ENCODE measurements around the gene KLHL25. TPM values are rescaled to one million over a fixed set of nuclear protein-coding genes. Genes with fewer than 3 reads are reported as not detected.

KLHL25 gene
- total RNA-seq, 2 donors from 2014 or later: 15.0 to 18.1 TPM

DNA sequence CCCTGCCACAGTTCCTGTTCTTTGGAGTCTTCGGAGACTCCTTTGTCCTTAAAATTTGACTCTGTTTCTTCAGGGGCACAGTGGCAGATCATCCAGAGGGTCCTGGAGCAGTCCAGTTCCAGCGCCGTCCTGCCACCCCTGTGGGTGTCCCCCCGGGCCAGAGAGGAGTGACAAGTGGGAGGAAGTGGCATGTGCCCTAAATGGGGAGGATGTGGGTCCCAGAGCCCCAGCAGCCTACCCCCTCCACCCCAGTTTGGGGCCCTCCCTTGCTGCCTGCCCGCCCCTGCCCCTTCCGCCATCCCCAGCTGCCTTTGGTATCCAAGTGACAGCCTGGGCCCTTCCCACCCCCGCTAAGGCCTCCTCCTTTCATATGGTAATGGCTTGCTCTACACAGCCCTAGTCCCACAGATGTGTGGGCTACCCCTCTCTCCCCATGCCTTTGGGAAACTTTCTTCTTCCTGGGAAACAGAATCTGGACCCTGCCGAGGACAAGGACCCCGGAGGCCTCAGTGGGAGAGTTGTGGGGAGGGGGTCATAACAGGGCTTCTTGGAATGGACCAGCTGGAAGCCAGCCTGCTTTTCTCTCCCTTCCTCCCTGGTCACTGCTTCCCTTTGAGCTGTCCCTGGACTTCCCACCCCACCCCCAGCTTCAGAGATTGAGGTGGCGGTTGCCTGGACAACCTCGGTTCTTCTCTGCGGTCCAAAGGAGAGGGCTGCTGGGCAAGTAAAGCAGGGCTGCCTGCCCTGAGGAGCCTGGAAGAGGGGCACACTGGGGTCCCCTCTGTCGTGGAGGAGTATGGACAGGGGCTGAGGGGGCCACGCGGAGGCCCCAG is 43.2 kb downstream of the KLHL25 start:
- Histone ChIP-seq H3K27me3 (replicated peaks; ENCODE audit: insufficient read depth) (no peaks in the 10 kb centered on the region), H3K9me3 (no peaks in the 10 kb centered on the region), H3K27ac (peak overlapping the region; percentile 9 to 56), H3K4me3 (no peak overlapping the region), H3K4me1 (ENCODE audit: control insufficient read depth in 1 of 2, low read depth in 2 of 2) (peaks cover 0 to 40% of the 10 kb centered on the region in 2 donors), H3K36me3 (peaks cover 14% of the 10 kb centered on the region)
- TF ChIP-seq, protein P1, sequence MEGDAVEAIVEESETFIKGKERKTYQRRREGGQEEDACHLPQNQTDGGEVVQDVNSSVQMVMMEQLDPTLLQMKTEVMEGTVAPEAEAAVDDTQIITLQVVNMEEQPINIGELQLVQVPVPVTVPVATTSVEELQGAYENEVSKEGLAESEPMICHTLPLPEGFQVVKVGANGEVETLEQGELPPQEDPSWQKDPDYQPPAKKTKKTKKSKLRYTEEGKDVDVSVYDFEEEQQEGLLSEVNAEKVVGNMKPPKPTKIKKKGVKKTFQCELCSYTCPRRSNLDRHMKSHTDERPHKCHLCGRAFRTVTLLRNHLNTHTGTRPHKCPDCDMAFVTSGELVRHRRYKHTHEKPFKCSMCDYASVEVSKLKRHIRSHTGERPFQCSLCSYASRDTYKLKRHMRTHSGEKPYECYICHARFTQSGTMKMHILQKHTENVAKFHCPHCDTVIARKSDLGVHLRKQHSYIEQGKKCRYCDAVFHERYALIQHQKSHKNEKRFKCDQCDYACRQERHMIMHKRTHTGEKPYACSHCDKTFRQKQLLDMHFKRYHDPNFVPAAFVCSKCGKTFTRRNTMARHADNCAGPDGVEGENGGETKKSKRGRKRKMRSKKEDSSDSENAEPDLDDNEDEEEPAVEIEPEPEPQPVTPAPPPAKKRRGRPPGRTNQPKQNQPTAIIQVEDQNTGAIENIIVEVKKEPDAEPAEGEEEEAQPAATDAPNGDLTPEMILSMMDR (IDR thresholded peaks at IDR 0.05): no peak
- DNase-seq (ENCODE audit: low spot score): no peak
- no peak for ATAC-seq (ENCODE audit: insufficient number of reproducible peaks, low FRiP score, low read depth)

DNA sequence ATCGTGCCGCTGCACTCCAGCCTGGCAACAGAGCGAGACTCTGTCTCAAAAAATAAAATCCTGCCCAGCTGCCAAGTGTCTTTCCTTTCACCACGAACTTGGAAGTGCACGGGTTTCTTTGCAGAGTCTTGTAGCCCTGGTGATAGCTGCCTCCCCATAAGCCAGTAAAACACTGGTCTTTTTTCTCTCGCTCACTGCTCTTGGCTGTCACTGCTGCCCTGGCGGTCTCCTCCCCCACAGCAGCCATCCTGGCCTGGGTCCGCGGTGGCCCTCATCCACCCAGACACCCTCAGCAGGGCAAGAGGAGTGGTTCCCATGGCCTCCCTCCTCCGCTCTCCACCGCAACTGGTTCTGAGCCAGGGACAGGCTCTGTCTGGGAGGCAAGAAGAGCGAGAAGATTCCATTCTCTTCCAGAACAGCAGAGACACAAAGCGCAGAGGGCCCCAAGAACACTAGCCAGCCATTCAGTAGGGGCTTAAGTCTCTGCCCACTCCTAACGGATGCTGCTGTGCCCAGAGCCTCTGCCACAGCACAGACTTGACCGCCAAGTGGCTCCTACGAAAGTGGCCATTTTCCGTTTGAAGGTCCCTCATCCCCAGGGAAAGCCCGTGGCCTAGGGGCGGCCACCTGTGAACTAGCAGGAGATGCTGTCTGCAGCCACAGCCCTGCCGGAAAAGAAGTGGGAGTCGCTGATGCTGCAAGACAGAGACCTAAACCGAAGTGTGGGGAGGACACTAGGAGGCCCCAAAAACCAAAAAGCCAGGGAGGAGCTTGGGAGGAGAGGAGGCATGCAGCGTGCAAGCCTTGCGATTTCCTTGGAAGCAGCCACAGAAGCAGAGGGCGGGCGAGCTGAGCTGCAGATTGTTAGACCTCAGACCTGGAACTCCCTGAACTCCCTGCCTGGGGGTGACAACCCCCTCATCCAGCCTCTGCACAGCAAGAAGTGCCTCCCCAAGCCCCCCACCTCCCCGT is 44.1 kb downstream of the KLHL25 start:
- H3K4me3 ChIP-seq: peak overlapping the region; percentile 60
- peaks cover 18% of the 10 kb centered on the region for H3K36me3 ChIP-seq
- no peak for DNase-seq (ENCODE audit: low spot score)
- ATAC-seq (ENCODE audit: insufficient number of reproducible peaks, low FRiP score, low read depth): no peak
- H3K27me3 ChIP-seq (replicated peaks; ENCODE audit: insufficient read depth): no peaks in the 10 kb centered on the region
- peaks cover 0 to 39% of the 10 kb centered on the region in 2 donors for H3K4me1 ChIP-seq (ENCODE audit: control insufficient read depth in 1 of 2, low read depth in 2 of 2)
- H3K9me3 ChIP-seq: no peaks in the 10 kb centered on the region
- TF ChIP-seq, protein P1 (IDR thresholded peaks at IDR 0.05): peak; percentile 9
- peak overlapping the region; percentile 46 to 56 for H3K27ac ChIP-seq

DNA sequence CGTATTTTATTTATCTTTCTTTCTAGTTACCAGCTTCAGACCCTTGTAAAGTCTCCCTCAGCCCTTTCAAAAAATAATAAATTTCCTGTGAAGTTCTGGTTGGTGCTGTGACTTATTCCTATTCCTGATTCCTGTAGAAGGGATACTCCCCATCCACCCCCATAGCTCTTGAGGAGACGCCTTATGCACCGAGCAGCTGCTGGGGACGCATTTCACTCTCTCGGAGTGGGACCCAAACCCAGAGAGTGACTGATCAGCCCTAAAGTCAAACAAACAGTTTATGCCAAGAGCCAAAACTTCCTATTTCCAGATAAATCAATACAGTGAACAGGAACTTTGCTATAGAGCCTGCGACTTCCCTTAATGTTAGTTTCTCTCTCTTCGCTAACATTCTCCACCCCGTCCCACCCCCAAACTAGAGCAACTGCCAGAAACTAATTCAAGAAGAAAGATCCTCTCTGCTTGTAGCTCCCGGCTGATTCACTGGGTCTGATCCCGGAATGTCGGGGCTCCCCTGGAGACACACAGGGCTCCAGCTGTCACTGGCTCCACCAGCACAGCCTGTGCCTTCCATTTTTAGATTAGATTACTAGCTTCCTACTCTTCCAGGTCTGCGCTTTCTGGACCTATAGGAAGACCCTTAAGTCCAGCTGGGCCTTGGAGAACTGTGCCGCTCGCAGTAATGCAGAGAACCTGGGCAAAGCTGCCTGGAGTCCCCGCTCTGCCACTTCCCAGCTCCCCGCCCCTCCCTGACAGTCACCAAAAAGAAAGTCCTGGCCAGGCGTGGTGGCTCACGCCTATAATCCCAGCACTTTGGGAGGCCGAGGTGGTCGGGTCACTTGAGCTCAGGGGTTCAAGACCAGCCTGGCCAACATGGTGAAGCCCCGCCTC is 45.2 kb downstream of the KLHL25 start:
- Histone ChIP-seq H3K4me1 (ENCODE audit: control insufficient read depth in 1 of 2, low read depth in 2 of 2) (peaks cover 0 to 34% of the 10 kb centered on the region in 2 donors), H3K9me3 (no peaks in the 10 kb centered on the region), H3K27me3 (replicated peaks; ENCODE audit: insufficient read depth) (no peaks in the 10 kb centered on the region), H3K36me3 (peaks cover 29% of the 10 kb centered on the region), H3K27ac (peak overlapping the region; percentile 46 to 56), H3K4me3 (peak overlapping the region; percentile 60)
- TF ChIP-seq, protein P1 (IDR thresholded peaks at IDR 0.05): no peak
- ATAC-seq (ENCODE audit: insufficient number of reproducible peaks, low FRiP score, low read depth): no peak
- no peak for DNase-seq (ENCODE audit: low spot score)

DNA sequence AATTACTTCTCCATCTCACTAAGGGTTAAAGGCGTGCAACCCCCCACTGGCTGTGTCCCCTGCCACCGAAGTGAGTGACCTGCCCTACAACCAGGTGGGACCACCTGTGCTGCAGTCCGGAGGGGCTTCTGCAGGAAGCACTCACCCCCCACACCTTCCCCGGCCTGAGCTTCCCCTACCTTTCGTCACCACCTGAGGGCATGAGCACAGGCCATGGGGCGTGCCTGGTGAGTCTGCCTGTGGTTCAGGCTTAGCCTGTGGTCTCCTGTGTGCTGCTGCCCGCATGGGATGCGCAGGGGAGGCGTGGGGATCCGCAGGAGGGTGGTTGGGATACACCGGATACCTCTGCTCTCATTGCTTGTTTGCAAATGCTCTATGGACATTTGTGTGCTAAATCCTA is 46.0 kb downstream of the KLHL25 start:
- no peak overlapping the region for H3K27ac ChIP-seq
- H3K36me3 ChIP-seq: peaks cover 37% of the 10 kb centered on the region
- no peaks in the 10 kb centered on the region for H3K9me3 ChIP-seq
- DNase-seq (ENCODE audit: low spot score) (no peak), ATAC-seq (ENCODE audit: insufficient number of reproducible peaks, low FRiP score, low read depth) (no peak)
- no peak overlapping the region for H3K4me3 ChIP-seq
- H3K27me3 ChIP-seq (replicated peaks; ENCODE audit: insufficient read depth): no peaks in the 10 kb centered on the region
- TF ChIP-seq, protein P1 (IDR thresholded peaks at IDR 0.05): no peak
- peaks cover 0 to 34% of the 10 kb centered on the region in 2 donors for H3K4me1 ChIP-seq (ENCODE audit: control insufficient read depth in 1 of 2, low read depth in 2 of 2)

Data from thoracic aorta (tissue), 2 donors.